Measurements from ENCODE around the gene IRAK2.

The IRAK2 gene

GRCh38 chr3:10260211-10260701 is 95.5 kb downstream of the IRAK2 start:
- no peak overlapping the region for H2AK5ac ChIP-seq (ENCODE audit: low read length)
- H3K9me3 ChIP-seq (ENCODE audit: insufficient read depth, low read depth, low read length) = no peaks in the 10 kb centered on the region
- H2BK12ac ChIP-seq (ENCODE audit: low read length) = no peak overlapping the region
- H3K18ac ChIP-seq (ENCODE audit: low read length) = no peak overlapping the region
- no peak overlapping the region for H4K91ac ChIP-seq (ENCODE audit: low read depth, low read length)
- H2BK120ac ChIP-seq (ENCODE audit: insufficient read depth, low read length, poor library complexity) = no peak overlapping the region
- no peak overlapping the region for H2BK5ac ChIP-seq (ENCODE audit: low read depth, low read length, poor library complexity)
- no peak for DNase-seq
- H4K8ac ChIP-seq (ENCODE audit: low read depth, low read length) = no peak overlapping the region
- H3K27me3 ChIP-seq (ENCODE audit: insufficient read depth, low read length) = no peaks in the 10 kb centered on the region
- H3K36me3 ChIP-seq (ENCODE audit: control insufficient read depth in 1 of 2, insufficient read depth in 2 of 2, low read length in 2 of 2) = peaks cover 9 to 18% of the 10 kb centered on the region in 2 experiments
- H3K4me3 ChIP-seq (ENCODE audit: low read depth, low read length) = no peak overlapping the region
- H3K27ac ChIP-seq (ENCODE audit: low read depth, low read length) = no peak overlapping the region
- no peaks in the 10 kb centered on the region for H3K79me1 ChIP-seq (ENCODE audit: low read length)
- H3K4ac ChIP-seq (ENCODE audit: low read depth, low read length) = no peak overlapping the region
- H3K79me2 ChIP-seq (ENCODE audit: control insufficient read depth, insufficient read depth, low read length, poor library complexity) = no peaks in the 10 kb centered on the region
- H4K12ac ChIP-seq (ENCODE audit: low read depth, low read length) = no peak overlapping the region
- H3K4me1 ChIP-seq (ENCODE audit: control insufficient read depth in 1 of 2, insufficient read depth in 2 of 2, low read length in 2 of 2) = no peaks in the 10 kb centered on the region
- H3K14ac ChIP-seq (ENCODE audit: low read length) = no peak overlapping the region
- H3K9ac ChIP-seq (ENCODE audit: low read length) = no peak overlapping the region
- no peak overlapping the region for H3K23ac ChIP-seq (ENCODE audit: low read length)
- H2AFZ ChIP-seq (ENCODE audit: insufficient read depth, low read length, poor library complexity) = no peak overlapping the region
- WGBS (ENCODE audit: extremely low coverage, insufficient coverage, insufficient read length) = no CpG with 5 or more reads among the region's 6 CpGs
- no peak overlapping the region for H3K4me2 ChIP-seq (ENCODE audit: low read length)

- Histone ChIP-seq H3K36me3 (ENCODE audit: control insufficient read depth in 1 of 2, insufficient read depth in 2 of 2, low read length in 2 of 2) (peaks cover 6 to 16% of the 10 kb centered on the region in 2 experiments), H3K14ac (ENCODE audit: low read length) (no peak overlapping the region), H2BK12ac (ENCODE audit: low read length) (no peak overlapping the region), H4K8ac (ENCODE audit: low read depth, low read length) (no peak overlapping the region), H2AK5ac (ENCODE audit: low read length) (no peak overlapping the region), H2BK5ac (ENCODE audit: low read depth, low read length, poor library complexity) (no peak overlapping the region), H3K79me2 (ENCODE audit: control insufficient read depth, insufficient read depth, low read length, poor library complexity) (no peaks in the 10 kb centered on the region), H3K4ac (ENCODE audit: low read depth, low read length) (no peak overlapping the region), H2BK120ac (ENCODE audit: insufficient read depth, low read length, poor library complexity) (no peak overlapping the region), H2AFZ (ENCODE audit: insufficient read depth, low read length, poor library complexity) (no peak overlapping the region), H3K9me3 (ENCODE audit: insufficient read depth, low read depth, low read length) (no peaks in the 10 kb centered on the region), H3K23ac (ENCODE audit: low read length) (no peak overlapping the region), H3K4me1 (ENCODE audit: control insufficient read depth in 1 of 2, insufficient read depth in 2 of 2, low read length in 2 of 2) (no peaks in the 10 kb centered on the region), H3K79me1 (ENCODE audit: low read length) (no peaks in the 10 kb centered on the region), H3K27ac (ENCODE audit: low read depth, low read length) (no peak overlapping the region), H3K4me3 (ENCODE audit: low read depth, low read length) (no peak overlapping the region), H3K18ac (ENCODE audit: low read length) (no peak overlapping the region), H3K27me3 (ENCODE audit: insufficient read depth, low read length) (no peaks in the 10 kb centered on the region), H3K4me2 (ENCODE audit: low read length) (no peak overlapping the region), H4K91ac (ENCODE audit: low read depth, low read length) (no peak overlapping the region), H3K9ac (ENCODE audit: low read length) (no peak overlapping the region), H4K12ac (ENCODE audit: low read depth, low read length) (no peak overlapping the region)
- no CpG with 5 or more reads among the region's 4 CpGs for WGBS (ENCODE audit: extremely low coverage, insufficient coverage, insufficient read length)
- no peak for DNase-seq
Measured at GRCh38 chr3:10262027-10262426, 97.3 kb downstream of the IRAK2 start.

DNA sequence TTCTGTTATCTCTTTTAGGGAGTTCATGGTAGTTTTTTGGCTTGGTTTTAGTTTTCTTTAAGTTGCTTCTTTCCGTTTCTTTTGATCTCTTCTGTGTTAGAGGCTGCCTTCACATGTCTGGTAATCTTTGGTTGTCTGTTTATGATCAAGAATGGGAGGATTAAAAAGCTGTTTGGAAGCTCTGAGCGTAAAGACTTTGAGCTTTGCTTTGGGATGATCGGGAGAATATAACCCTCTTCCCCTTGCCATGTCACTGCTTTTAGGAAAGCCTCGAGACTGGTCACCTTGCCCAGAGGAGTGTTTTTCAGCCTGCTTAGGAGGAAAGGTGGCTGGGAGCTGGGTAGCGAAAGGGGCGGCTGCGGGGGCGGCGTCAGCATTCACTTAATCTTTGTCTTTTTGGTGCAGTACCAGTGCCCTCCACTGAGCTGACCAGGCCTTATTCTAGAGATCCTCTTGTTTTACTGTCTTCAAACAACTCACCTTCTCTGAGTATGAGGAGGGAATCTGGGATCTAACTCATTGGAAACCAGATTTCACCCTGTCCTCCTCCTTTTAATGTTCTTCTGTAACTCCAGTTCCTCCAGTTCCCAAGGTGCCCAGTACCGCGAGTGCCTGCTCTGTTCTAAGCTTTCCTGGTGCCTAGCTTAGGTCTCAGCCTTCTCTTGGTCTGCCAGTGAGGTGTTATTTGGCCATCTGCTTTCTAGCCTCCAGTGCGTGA is 99.1 kb downstream of the IRAK2 start:
- DNase-seq = peak; percentile 18 to 56
- Histone ChIP-seq H3K36me3 (ENCODE audit: control insufficient read depth in 1 of 2, insufficient read depth in 2 of 2, low read length in 2 of 2) (peaks cover 6 to 16% of the 10 kb centered on the region in 2 experiments), H4K91ac (ENCODE audit: low read depth, low read length) (no peak overlapping the region), H3K4ac (ENCODE audit: low read depth, low read length) (no peak overlapping the region), H3K27ac (ENCODE audit: low read depth, low read length) (no peak overlapping the region), H2BK12ac (ENCODE audit: low read length) (no peak overlapping the region), H3K9ac (ENCODE audit: low read length) (no peak overlapping the region), H3K9me3 (ENCODE audit: insufficient read depth, low read depth, low read length) (no peaks in the 10 kb centered on the region), H3K4me2 (ENCODE audit: low read length) (no peak overlapping the region), H3K79me1 (ENCODE audit: low read length) (no peaks in the 10 kb centered on the region), H3K14ac (ENCODE audit: low read length) (no peak overlapping the region), H2AK5ac (ENCODE audit: low read length) (no peak overlapping the region), H2BK5ac (ENCODE audit: low read depth, low read length, poor library complexity) (no peak overlapping the region), H4K12ac (ENCODE audit: low read depth, low read length) (no peak overlapping the region), H3K18ac (ENCODE audit: low read length) (no peak overlapping the region), H3K4me3 (ENCODE audit: low read depth, low read length) (no peak overlapping the region), H4K8ac (ENCODE audit: low read depth, low read length) (no peak overlapping the region), H3K4me1 (ENCODE audit: control insufficient read depth in 1 of 2, insufficient read depth in 2 of 2, low read length in 2 of 2) (no peaks in the 10 kb centered on the region), H3K23ac (ENCODE audit: low read length) (no peak overlapping the region), H2AFZ (ENCODE audit: insufficient read depth, low read length, poor library complexity) (no peak overlapping the region), H2BK120ac (ENCODE audit: insufficient read depth, low read length, poor library complexity) (no peak overlapping the region), H3K27me3 (ENCODE audit: insufficient read depth, low read length) (no peaks in the 10 kb centered on the region), H3K79me2 (ENCODE audit: control insufficient read depth, insufficient read depth, low read length, poor library complexity) (no peaks in the 10 kb centered on the region)
- no CpG with 5 or more reads among the region's 12 CpGs for WGBS (ENCODE audit: extremely low coverage, insufficient coverage, insufficient read length)

GRCh38 chr3:10265833-10266232 is 101.1 kb downstream of the IRAK2 start:
- H3K36me3 ChIP-seq (ENCODE audit: control insufficient read depth in 1 of 2, insufficient read depth in 2 of 2, low read length in 2 of 2) = peaks cover 15 to 27% of the 10 kb centered on the region in 2 experiments
- no peak overlapping the region for H3K27ac ChIP-seq (ENCODE audit: low read depth, low read length)
- H2BK120ac ChIP-seq (ENCODE audit: insufficient read depth, low read length, poor library complexity) = no peak overlapping the region
- H4K8ac ChIP-seq (ENCODE audit: low read depth, low read length) = no peak overlapping the region
- no peaks in the 10 kb centered on the region for H3K4me1 ChIP-seq (ENCODE audit: control insufficient read depth in 1 of 2, insufficient read depth in 2 of 2, low read length in 2 of 2)
- H3K79me2 ChIP-seq (ENCODE audit: control insufficient read depth, insufficient read depth, low read length, poor library complexity) = no peaks in the 10 kb centered on the region
- no peak overlapping the region for H3K23ac ChIP-seq (ENCODE audit: low read length)
- WGBS (ENCODE audit: extremely low coverage, insufficient coverage, insufficient read length) = no CpG with 5 or more reads among the region's 2 CpGs
- no peak overlapping the region for H3K4me2 ChIP-seq (ENCODE audit: low read length)
- H3K4me3 ChIP-seq (ENCODE audit: low read depth, low read length) = no peak overlapping the region
- no peak overlapping the region for H3K9ac ChIP-seq (ENCODE audit: low read length)
- H3K9me3 ChIP-seq (ENCODE audit: insufficient read depth, low read depth, low read length) = no peaks in the 10 kb centered on the region
- no peak overlapping the region for H4K12ac ChIP-seq (ENCODE audit: low read depth, low read length)
- no peak overlapping the region for H2BK5ac ChIP-seq (ENCODE audit: low read depth, low read length, poor library complexity)
- H3K79me1 ChIP-seq (ENCODE audit: low read length) = no peaks in the 10 kb centered on the region
- H2BK12ac ChIP-seq (ENCODE audit: low read length) = no peak overlapping the region
- H3K18ac ChIP-seq (ENCODE audit: low read length) = no peak overlapping the region
- H2AK5ac ChIP-seq (ENCODE audit: low read length) = no peak overlapping the region
- H4K91ac ChIP-seq (ENCODE audit: low read depth, low read length) = no peak overlapping the region
- H3K27me3 ChIP-seq (ENCODE audit: insufficient read depth, low read length) = no peaks in the 10 kb centered on the region
- no peak overlapping the region for H3K14ac ChIP-seq (ENCODE audit: low read length)
- H3K4ac ChIP-seq (ENCODE audit: low read depth, low read length) = no peak overlapping the region
- no peak overlapping the region for H2AFZ ChIP-seq (ENCODE audit: insufficient read depth, low read length, poor library complexity)
- no peak for DNase-seq
